IMR-90 (cell line): ENCODE data around the gene RNF141. TPM values are rescaled to one million over a fixed set of nuclear protein-coding genes. Genes with fewer than 3 reads are reported as not detected.

ENCODE experiments used
- ATAC-seq: fragments of 200-7000 bp; cut with Tn5 transposase; 2 replicates; pipeline ENCODE4 v1.9.1; 2020; ENCODE audit warnings: low read depth, mild to moderate bottlenecking, moderate library complexity
- BruUV-seq: library from RNA; stranded (reverse); fragments of 400-500 nt; replicated peaks from 2 replicates; lab custom pipeline; 2021; lab: Mats Ljungman, UMichigan
- CTCF ChIA-PET: fragments of 300-600 bp; formaldehyde crosslinking; extraction: SDS; loops from one replicate; lab custom pipeline; 2021; ENCODE audit warnings: antibody characterized with exemption; lab: Yijun Ruan, JAX
- POLR2A ChIA-PET: fragments of 300-600 bp; sonication (Branson Sonifier 250); formaldehyde crosslinking; loops from one replicate; lab custom pipeline; 2022; ENCODE audit warnings: antibody characterized with exemption; ENCODE audit not compliant: unreplicated experiment; lab: Charles Lee
- DNase-seq: peaks from one replicate; pipeline ENCODE4 v3.0.0; 2013
- H2AFZ ChIP-seq: replicated peaks from 2 replicates; pipeline ENCODE3; 2013; ENCODE audit warnings: low read length, mild to moderate bottlenecking; ENCODE audit not compliant: poor library complexity
- H2AK5ac ChIP-seq: 2 replicates; pipeline ENCODE4 v1.6.1; 2013; ENCODE audit warnings: low read depth, low read length, inconsistent platforms
- H2AK9ac ChIP-seq: replicated peaks from 2 replicates; pipeline ENCODE3; 2013; ENCODE audit warnings: mild to moderate bottlenecking, low read depth, low read length, moderate library complexity; ENCODE audit not compliant: poor library complexity
- H2BK120ac ChIP-seq: 2 replicates; pipeline ENCODE4 v1.6.1; 2013; ENCODE audit warnings: low read depth, low read length, inconsistent platforms
- H2BK15ac ChIP-seq: 3 replicates; pipeline ENCODE4 v1.6.1; 2013; ENCODE audit warnings: low read depth, low read length, inconsistent platforms
- H2BK20ac ChIP-seq: 2 replicates; pipeline ENCODE4 v1.6.1; 2013; ENCODE audit warnings: low read depth, mild to moderate bottlenecking, inconsistent platforms, low read length, moderate library complexity
- H2BK5ac ChIP-seq: 2 replicates; pipeline ENCODE4 v1.6.1; 2013; ENCODE audit warnings: mild to moderate bottlenecking, low read depth, low read length, inconsistent platforms; ENCODE audit not compliant: poor library complexity, severe bottlenecking
- H3K14ac ChIP-seq: replicated peaks from 2 replicates; pipeline ENCODE4 v1.6.1; 2013; ENCODE audit warnings: low read depth, low read length, inconsistent platforms
- H3K18ac ChIP-seq: 2 replicates; pipeline ENCODE4 v1.6.1; 2013; ENCODE audit warnings: low read depth, low read length, control low read depth
- H3K23ac ChIP-seq: 2 replicates; pipeline ENCODE4 v1.6.1; 2013; ENCODE audit warnings: low read depth, low read length, inconsistent platforms
- H3K27ac ChIP-seq: 2 replicates; pipeline ENCODE4 v1.5.1; 2013; ENCODE audit warnings: mild to moderate bottlenecking, control low read depth, low read length; ENCODE audit not compliant: insufficient read depth
- H3K27me3 ChIP-seq: 2 replicates; pipeline ENCODE4 v1.6.1; 2013; ENCODE audit warnings: low read length; ENCODE audit not compliant: control insufficient read depth, insufficient read depth
- H3K36me3 ChIP-seq: 2 replicates; pipeline ENCODE4 v1.6.1; 2013; ENCODE audit warnings: low read length, mixed read lengths; ENCODE audit not compliant: control insufficient read depth, insufficient read depth
- H3K4ac ChIP-seq: 2 replicates; pipeline ENCODE4 v1.6.1; 2013; ENCODE audit warnings: low read depth, low read length, inconsistent platforms
- H3K4me1 ChIP-seq: 2 replicates; pipeline ENCODE4 v1.6.1; 2013; ENCODE audit warnings: low read length, mixed read lengths; ENCODE audit not compliant: control insufficient read depth, insufficient read depth
- H3K4me2 ChIP-seq: 2 replicates; pipeline ENCODE4 v1.6.1; 2013; ENCODE audit warnings: low read depth, mild to moderate bottlenecking, control low read depth, low read length, moderate library complexity
- H3K4me3 ChIP-seq: 2 replicates; pipeline ENCODE4 v1.5.1; 2013; ENCODE audit warnings: low read depth, mild to moderate bottlenecking, control low read depth, low read length, moderate library complexity; ENCODE audit not compliant: insufficient read depth
- H3K56ac ChIP-seq: 2 replicates; pipeline ENCODE4 v1.6.1; 2013; ENCODE audit warnings: low read length, inconsistent platforms; ENCODE audit not compliant: insufficient read depth; ENCODE audit errors: extremely low read depth
- H3K79me1 ChIP-seq, 2 experiments: 2 replicates each; pipeline ENCODE4 v1.6.1; 2013; ENCODE audit warnings: low read length in 2 of 2, inconsistent platforms in 1 of 2, low read depth in 1 of 2
- H3K9ac ChIP-seq: 2 replicates; pipeline ENCODE4 v1.6.1; 2013; ENCODE audit warnings: low read depth, low read length, control low read depth
- H3K9me1 ChIP-seq: 2 replicates; pipeline ENCODE4 v1.6.1; 2013; ENCODE audit warnings: low read length, inconsistent platforms; ENCODE audit not compliant: insufficient read depth
- H3K9me3 ChIP-seq: 2 replicates; pipeline ENCODE4 v1.6.1; 2013; ENCODE audit warnings: low read length; ENCODE audit not compliant: control insufficient read depth, insufficient read depth
- H4K20me1 ChIP-seq: 2 replicates; pipeline ENCODE4 v1.6.1; 2013; ENCODE audit warnings: low read length, inconsistent platforms; ENCODE audit not compliant: insufficient read depth
- H4K5ac ChIP-seq: 2 replicates; pipeline ENCODE4 v1.6.1; 2013; ENCODE audit warnings: mild to moderate bottlenecking, low read depth, low read length, control low read depth
- H4K8ac ChIP-seq, 2 experiments: 2 replicates each; pipeline ENCODE4 v1.6.1; 2013; ENCODE audit warnings: low read depth in 2 of 2, low read length in 2 of 2, control low read depth in 1 of 2, inconsistent platforms in 1 of 2
- H4K91ac ChIP-seq: 2 replicates; pipeline ENCODE4 v1.6.1; 2013; ENCODE audit warnings: low read depth, low read length, inconsistent platforms; ENCODE audit not compliant: insufficient read depth
- BHLHE40 ChIP-seq: fragments of 150-350 bp; IDR thresholded peaks from 2 replicates; pipeline ENCODE4 v1.6.1; 2016; ENCODE audit warnings: mild to moderate bottlenecking, low read depth, low read length
- CEBPB ChIP-seq: IDR thresholded peaks from 2 replicates; pipeline ENCODE4 v1.6.1; 2012; ENCODE audit warnings: low read depth, low read length, improper control_type of control experiment
- FOS ChIP-seq: fragments of 150-350 bp; IDR thresholded peaks from 2 replicates; pipeline ENCODE4 v1.6.1; 2016; ENCODE audit warnings: low read depth, low read length
- MAFK ChIP-seq: IDR thresholded peaks from 2 replicates; pipeline ENCODE4 v1.6.1; 2012; ENCODE audit warnings: low read depth, low read length, improper control_type of control experiment
- MAZ ChIP-seq: IDR thresholded peaks from 2 replicates; pipeline ENCODE4 v1.6.1; 2012; ENCODE audit warnings: low read depth, mild to moderate bottlenecking, low read length, improper control_type of control experiment, moderate library complexity, borderline replicate concordance
- MXI1 ChIP-seq: IDR thresholded peaks from 2 replicates; pipeline ENCODE4 v1.6.1; 2012; ENCODE audit warnings: low read depth, mild to moderate bottlenecking, low read length, moderate library complexity, borderline replicate concordance
- NFE2L2 ChIP-seq: fragments of 150-350 bp; IDR thresholded peaks from 2 replicates; pipeline ENCODE4 v1.6.1; 2016; ENCODE audit warnings: low read depth, mild to moderate bottlenecking, low read length
- RAD21 ChIP-seq: IDR thresholded peaks from 2 replicates; pipeline ENCODE4 v1.6.1; 2012; ENCODE audit warnings: low read length, improper control_type of control experiment
- RCOR1 ChIP-seq: IDR thresholded peaks from 2 replicates; pipeline ENCODE4 v1.6.1; 2012; ENCODE audit warnings: mild to moderate bottlenecking, low read length, improper control_type of control experiment; ENCODE audit not compliant: insufficient replicate concordance
- RFX5 ChIP-seq: IDR thresholded peaks from 2 replicates; pipeline ENCODE4 v1.8.0; 2012; ENCODE audit warnings: low read depth, mild to moderate bottlenecking, low read length, moderate library complexity
- WGBS, 2 experiments: methylation state at CpG; one replicate each; pipeline versions ENCODE4 v1.1.5 to v1.1.7; 2013; ENCODE audit warnings: missing lambda C conversion rate in 2 of 2; ENCODE audit not compliant: insufficient read length in 1 of 2; ENCODE audit errors: extremely low coverage in 2 of 2; 5-methylcytosine and 5-hydroxymethylcytosine counted together
- dilution Hi-C: fragments of 300-500 bp; cut with HindIII; formaldehyde crosslinking; loops from one replicate; pipeline ENCODE4 v1.14.3; 2018; ENCODE audit warnings: low sequenced_read_pairs; ENCODE audit not compliant: unreplicated experiment
- in situ Hi-C: fragments of 300-500 bp; cut with MboI; formaldehyde crosslinking; loops from 3 replicates; pipeline ENCODE4 v1.14.3; 2019; ENCODE audit warnings: low sequenced_read_pairs, inconsistent platforms, mixed read lengths
- intact Hi-C: fragments of 100-400 bp; cut with micrococcal nuclease; formaldehyde crosslinking; loops from 2 replicates; pipeline ENCODE4 v1.10.0; 2022
- polyA plus RNA-seq, 3 experiments: library from polyadenylated mRNA; depleted of rRNA; stranded (reverse); fragments of >200 nt; gene quantifications; 2 replicates each; pipeline ENCODE4 v1.2.3, GENCODE V29; 2012; ENCODE audit warnings: low replicate concordance in 1 of 3
- total RNA-seq: library from RNA; depleted of rRNA; stranded (reverse); fragments of >200 nt; gene quantifications from 2 replicates; pipeline ENCODE4 v1.2.3, GENCODE V29; 2012
- TF ChIP-seq, protein P1 (sequence below): fragments of 150-350 bp; IDR thresholded peaks from 2 replicates; pipeline ENCODE4 v1.6.1; 2016; ENCODE audit warnings: low read depth, mild to moderate bottlenecking, low read length, moderate library complexity, borderline replicate concordance
- TF ChIP-seq, protein P2 (sequence below): fragments of 150-350 bp; IDR thresholded peaks from 2 replicates; pipeline ENCODE4 v1.6.1; 2017; ENCODE audit warnings: mild to moderate bottlenecking, antibody characterized with exemption, low read length, low read depth
- TF ChIP-seq, protein P3 (sequence below): conservative IDR thresholded peaks from 2 replicates; pipeline ENCODE4 v1.5.1; 2012; ENCODE audit warnings: mild to moderate bottlenecking, low read depth, low read length, improper control_type of control experiment

The RNF141 gene
- total and polyA plus RNA-seq, 2 of the 4 experiments (the other 2 are of a cell fraction) = 13.8 to 18.6 TPM

DNA sequence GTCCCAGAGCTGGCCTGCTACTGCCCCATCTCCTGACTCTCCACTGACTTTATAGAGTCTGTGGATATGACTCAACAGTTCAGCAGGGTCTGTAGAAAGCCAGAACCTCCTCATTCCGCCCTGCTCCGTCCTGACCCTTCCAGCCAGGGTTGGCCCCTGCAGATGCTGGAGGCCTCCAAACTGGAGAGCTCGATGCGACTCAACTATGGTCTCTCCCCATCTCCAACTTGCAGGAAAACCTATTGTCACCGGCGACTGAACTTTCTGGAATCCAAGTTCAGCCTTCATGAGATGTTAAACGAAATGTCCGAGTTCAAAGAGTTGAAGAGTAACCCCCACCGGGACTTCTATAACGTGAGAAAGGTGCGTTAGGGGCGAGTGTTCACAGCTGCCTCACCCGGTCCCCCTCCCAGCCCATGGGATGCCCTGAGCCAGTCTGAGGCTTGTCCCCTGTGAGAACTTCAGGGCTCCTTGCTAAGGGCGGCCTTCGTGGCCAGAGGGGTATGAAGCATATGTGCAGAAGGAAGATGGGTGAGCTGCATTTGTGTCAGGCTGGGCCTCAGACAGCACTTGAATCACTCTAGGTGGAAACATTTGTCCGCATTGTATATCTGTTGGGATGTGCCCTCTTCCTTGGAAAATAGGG, 53.9 kb downstream of the RNF141 start:
- Histone ChIP-seq H2AFZ (no peak overlapping the region), H3K23ac (no peak overlapping the region), H3K9ac (no peak overlapping the region), H4K8ac (no peak overlapping the region), H3K18ac (no peak overlapping the region), H2BK5ac (no peak overlapping the region), H4K20me1 (peaks cover 13% of the 10 kb centered on the region), H3K4me2 (no peak overlapping the region), H3K9me1 (peaks cover 18% of the 10 kb centered on the region), H2BK120ac (peak overlapping the region; percentile 42; the same call in 1 of the 2 replicates), H2BK20ac (peak overlapping the region; percentile 56; the same call in 1 of the 2 replicates), H2BK15ac (no peak overlapping the region; the same call in 2 of the 3 replicates), H3K9me3 (no peaks in the 10 kb centered on the region), H4K5ac (no peak overlapping the region), H3K27ac (no peak overlapping the region), H4K91ac (peak overlapping the region; percentile 3; the same call in 1 of the 2 replicates), H3K79me1 (peaks cover 11 to 49% of the 10 kb centered on the region in 2 experiments; a peak in 3 of 4 replicates), H3K4me3 (no peak overlapping the region), H3K56ac (no peak overlapping the region), H2AK9ac (peak overlapping the region; percentile 31), H3K4ac (peak overlapping the region; percentile 25), H3K4me1 (peaks cover 20% of the 10 kb centered on the region), H2AK5ac (peak overlapping the region; percentile 60), H3K36me3 (peaks cover 36% of the 10 kb centered on the region), H3K14ac (no peak overlapping the region), H3K27me3 (no peaks in the 10 kb centered on the region)
- CTCF ChIA-PET = no interaction called here
- ATAC-seq (no peak), DNase-seq (no peak)
- dilution Hi-C loops = no loop called here
- no TSS peak for BruUV-seq
- in situ Hi-C loops = no loop called here
- TF ChIP-seq MAFK = no peak
- no peak for TF ChIP-seq FOS
- no peak for TF ChIP-seq RFX5
- TF ChIP-seq MAZ = no peak
- TF ChIP-seq RAD21 = no peak
- no peak for TF ChIP-seq MXI1
- TF ChIP-seq RCOR1 = no peak
- TF ChIP-seq NFE2L2 = no peak
- TF ChIP-seq, protein P1, sequence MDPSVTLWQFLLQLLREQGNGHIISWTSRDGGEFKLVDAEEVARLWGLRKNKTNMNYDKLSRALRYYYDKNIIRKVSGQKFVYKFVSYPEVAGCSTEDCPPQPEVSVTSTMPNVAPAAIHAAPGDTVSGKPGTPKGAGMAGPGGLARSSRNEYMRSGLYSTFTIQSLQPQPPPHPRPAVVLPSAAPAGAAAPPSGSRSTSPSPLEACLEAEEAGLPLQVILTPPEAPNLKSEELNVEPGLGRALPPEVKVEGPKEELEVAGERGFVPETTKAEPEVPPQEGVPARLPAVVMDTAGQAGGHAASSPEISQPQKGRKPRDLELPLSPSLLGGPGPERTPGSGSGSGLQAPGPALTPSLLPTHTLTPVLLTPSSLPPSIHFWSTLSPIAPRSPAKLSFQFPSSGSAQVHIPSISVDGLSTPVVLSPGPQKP = no peak
- TF ChIP-seq BHLHE40 = no peak
- TF ChIP-seq, protein P2, sequence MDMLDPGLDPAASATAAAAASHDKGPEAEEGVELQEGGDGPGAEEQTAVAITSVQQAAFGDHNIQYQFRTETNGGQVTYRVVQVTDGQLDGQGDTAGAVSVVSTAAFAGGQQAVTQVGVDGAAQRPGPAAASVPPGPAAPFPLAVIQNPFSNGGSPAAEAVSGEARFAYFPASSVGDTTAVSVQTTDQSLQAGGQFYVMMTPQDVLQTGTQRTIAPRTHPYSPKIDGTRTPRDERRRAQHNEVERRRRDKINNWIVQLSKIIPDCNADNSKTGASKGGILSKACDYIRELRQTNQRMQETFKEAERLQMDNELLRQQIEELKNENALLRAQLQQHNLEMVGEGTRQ = no peak
- TF ChIP-seq, protein P3, sequence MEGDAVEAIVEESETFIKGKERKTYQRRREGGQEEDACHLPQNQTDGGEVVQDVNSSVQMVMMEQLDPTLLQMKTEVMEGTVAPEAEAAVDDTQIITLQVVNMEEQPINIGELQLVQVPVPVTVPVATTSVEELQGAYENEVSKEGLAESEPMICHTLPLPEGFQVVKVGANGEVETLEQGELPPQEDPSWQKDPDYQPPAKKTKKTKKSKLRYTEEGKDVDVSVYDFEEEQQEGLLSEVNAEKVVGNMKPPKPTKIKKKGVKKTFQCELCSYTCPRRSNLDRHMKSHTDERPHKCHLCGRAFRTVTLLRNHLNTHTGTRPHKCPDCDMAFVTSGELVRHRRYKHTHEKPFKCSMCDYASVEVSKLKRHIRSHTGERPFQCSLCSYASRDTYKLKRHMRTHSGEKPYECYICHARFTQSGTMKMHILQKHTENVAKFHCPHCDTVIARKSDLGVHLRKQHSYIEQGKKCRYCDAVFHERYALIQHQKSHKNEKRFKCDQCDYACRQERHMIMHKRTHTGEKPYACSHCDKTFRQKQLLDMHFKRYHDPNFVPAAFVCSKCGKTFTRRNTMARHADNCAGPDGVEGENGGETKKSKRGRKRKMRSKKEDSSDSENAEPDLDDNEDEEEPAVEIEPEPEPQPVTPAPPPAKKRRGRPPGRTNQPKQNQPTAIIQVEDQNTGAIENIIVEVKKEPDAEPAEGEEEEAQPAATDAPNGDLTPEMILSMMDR = no peak
- TF ChIP-seq CEBPB = no peak
- intact Hi-C loops = no loop called here
- POLR2A ChIA-PET = no interaction called here
- WGBS, 2 experiments = 91% methylated on average over 6 of the region's 16 CpGs; no CpG with 5 or more reads in 1 of the 2 experiments
